Measurements from ENCODE around the gene SLC25A33. TPM values are rescaled to one million over a fixed set of nuclear protein-coding genes. Genes with fewer than 3 reads are reported as not detected.

SLC25A33 gene
- total RNA-seq, 1 donor from 2014 or later = 6.4 TPM

GRCh38 chr1:9590201-9590600 is 50.9 kb downstream of the SLC25A33 start:
- H3K36me3 ChIP-seq = no peaks in the 10 kb centered on the region
- intact Hi-C loops (cut with DNase I) = no loop called here
- no peaks in the 10 kb centered on the region for H3K9me3 ChIP-seq
- DNase-seq (ENCODE audit: extremely low spot score in 2 of 2) = no peak
- H3K27ac ChIP-seq = no peak overlapping the region
- TF ChIP-seq POLR2AphosphoS5 (IDR thresholded peaks at IDR 0.05; ENCODE audit: insufficient read depth in 1 of 2, low read depth in 1 of 2) (no peak), POLR2A (IDR thresholded peaks at IDR 0.05) (no peak)
- peak overlapping the region in 1 of 2 donors; percentile 67 for H3K4me3 ChIP-seq
- H3K4me1 ChIP-seq = peaks cover 55% of the 10 kb centered on the region
- H3K27me3 ChIP-seq = no peaks in the 10 kb centered on the region

- Histone ChIP-seq H3K9me3 (no peaks in the 10 kb centered on the region), H3K36me3 (no peaks in the 10 kb centered on the region), H3K4me1 (peaks cover 55% of the 10 kb centered on the region), H3K27ac (no peak overlapping the region), H3K27me3 (no peaks in the 10 kb centered on the region), H3K4me3 (no peak overlapping the region)
- DNase-seq (ENCODE audit: extremely low spot score in 2 of 2) = no peak
- intact Hi-C loops (cut with DNase I) = no loop called here
- TF ChIP-seq POLR2AphosphoS5 (IDR thresholded peaks at IDR 0.05; ENCODE audit: insufficient read depth in 1 of 2, low read depth in 1 of 2) = no peak
- no peak for TF ChIP-seq POLR2A (IDR thresholded peaks at IDR 0.05)
- no peak for TF ChIP-seq CTCF (IDR thresholded peaks at IDR 0.05)
These were observed 51.8 kb downstream of the SLC25A33 start for GRCh38 chr1:9590945-9591668.

GRCh38 chr1:9591669-9592509 is 52.6 kb downstream of the SLC25A33 start:
- Histone ChIP-seq H3K9me3 (no peaks in the 10 kb centered on the region), H3K36me3 (no peaks in the 10 kb centered on the region), H3K4me1 (peaks cover 55% of the 10 kb centered on the region), H3K27me3 (no peaks in the 10 kb centered on the region), H3K4me3 (no peak overlapping the region), H3K27ac (no peak overlapping the region)
- intact Hi-C loops (cut with DNase I) = no loop called here
- DNase-seq (ENCODE audit: extremely low spot score in 2 of 2) = no peak
- no peak for TF ChIP-seq CTCF (IDR thresholded peaks at IDR 0.05)
- TF ChIP-seq POLR2AphosphoS5 (IDR thresholded peaks at IDR 0.05; ENCODE audit: insufficient read depth in 1 of 2, low read depth in 1 of 2) = no peak
- no peak for TF ChIP-seq POLR2A (IDR thresholded peaks at IDR 0.05)

- intact Hi-C loops (cut with DNase I) = no loop called here
These were observed 53.3 kb downstream of the SLC25A33 start for GRCh38 chr1:9592510-9593075.

More at GRCh38 chr1:9592510-9593075, 53.3 kb downstream of the SLC25A33 start:
- no peak overlapping the region for H3K4me3 ChIP-seq
- H3K4me1 ChIP-seq = peaks cover 55% of the 10 kb centered on the region
- no peak for DNase-seq (ENCODE audit: extremely low spot score in 2 of 2)
- no peaks in the 10 kb centered on the region for H3K36me3 ChIP-seq
- TF ChIP-seq CTCF (IDR thresholded peaks at IDR 0.05) = no peak
- TF ChIP-seq POLR2A (IDR thresholded peaks at IDR 0.05) = no peak
- TF ChIP-seq POLR2AphosphoS5 (IDR thresholded peaks at IDR 0.05; ENCODE audit: insufficient read depth in 1 of 2, low read depth in 1 of 2) = no peak
- peak overlapping the region; percentile 5 for H3K27ac ChIP-seq
- no peaks in the 10 kb centered on the region for H3K9me3 ChIP-seq
- H3K27me3 ChIP-seq = no peaks in the 10 kb centered on the region
